Measurements from ENCODE around the gene RFNG.

- TF ChIP-seq CTCF (IDR thresholded peaks at IDR 0.05) (no peak), EP300 (IDR thresholded peaks at IDR 0.05) (no peak)
Observed at GRCh38 chr17:82083533-82084359, 32.1 kb upstream of the RFNG start.
